Muscle of leg (tissue), 11 donors: ENCODE results near the gene MEDAG. TPM values are rescaled to one million over a fixed set of nuclear protein-coding genes. Genes with fewer than 3 reads are reported as not detected.

Experiments
- DNase-seq: peaks from one replicate; pipeline ENCODE4 v3.0.0; 2013
- H3K27ac ChIP-seq: one replicate; pipeline ENCODE4 v1.5.1; 2013; ENCODE audit warnings: mild to moderate bottlenecking, low read length, control low read depth
- H3K27me3 ChIP-seq: one replicate; pipeline ENCODE4 v1.6.1; 2013; ENCODE audit warnings: low read length; ENCODE audit not compliant: control insufficient read depth, insufficient read depth
- H3K36me3 ChIP-seq: one replicate; pipeline ENCODE4 v1.6.1; 2013; ENCODE audit warnings: low read length; ENCODE audit not compliant: control insufficient read depth, insufficient read depth
- H3K4me1 ChIP-seq: one replicate; pipeline ENCODE4 v1.6.1; 2013; ENCODE audit warnings: low read length; ENCODE audit not compliant: control insufficient read depth, insufficient read depth
- H3K4me3 ChIP-seq: one replicate; pipeline ENCODE4 v1.5.1; 2013; ENCODE audit warnings: low read length, control low read depth
- H3K9me3 ChIP-seq: replicated peaks from 2 replicates; pipeline ENCODE4 v1.6.1; 2013; ENCODE audit warnings: low read depth, low read length; ENCODE audit not compliant: control insufficient read depth
- WGBS: methylation state at CpG from one replicate; pipeline ENCODE4 v1.1.5; 2013; ENCODE audit warnings: missing lambda C conversion rate; ENCODE audit not compliant: insufficient coverage; 5-methylcytosine and 5-hydroxymethylcytosine counted together
- polyA plus RNA-seq, 8 donors: library from polyadenylated mRNA; unstranded; fragments of 120-200 nt; gene quantifications; one replicate each; pipeline versions ENCODE4 v1.2.1 to v1.2.3, GENCODE V29; 2013; ENCODE audit warnings: inconsistent platforms in 1 of 8, low replicate concordance in 1 of 8; ENCODE audit not compliant: insufficient read length in 8 of 8, insufficient read depth in 1 of 8
- total RNA-seq: library from RNA; stranded (reverse); fragments of 120-200 nt; gene quantifications from one replicate; pipeline ENCODE4 v1.2.4, GENCODE V29; 2013

The MEDAG gene
- total and polyA plus RNA-seq, 9 donors = 4.7 to 9.7 (median 8.1) TPM

DNA sequence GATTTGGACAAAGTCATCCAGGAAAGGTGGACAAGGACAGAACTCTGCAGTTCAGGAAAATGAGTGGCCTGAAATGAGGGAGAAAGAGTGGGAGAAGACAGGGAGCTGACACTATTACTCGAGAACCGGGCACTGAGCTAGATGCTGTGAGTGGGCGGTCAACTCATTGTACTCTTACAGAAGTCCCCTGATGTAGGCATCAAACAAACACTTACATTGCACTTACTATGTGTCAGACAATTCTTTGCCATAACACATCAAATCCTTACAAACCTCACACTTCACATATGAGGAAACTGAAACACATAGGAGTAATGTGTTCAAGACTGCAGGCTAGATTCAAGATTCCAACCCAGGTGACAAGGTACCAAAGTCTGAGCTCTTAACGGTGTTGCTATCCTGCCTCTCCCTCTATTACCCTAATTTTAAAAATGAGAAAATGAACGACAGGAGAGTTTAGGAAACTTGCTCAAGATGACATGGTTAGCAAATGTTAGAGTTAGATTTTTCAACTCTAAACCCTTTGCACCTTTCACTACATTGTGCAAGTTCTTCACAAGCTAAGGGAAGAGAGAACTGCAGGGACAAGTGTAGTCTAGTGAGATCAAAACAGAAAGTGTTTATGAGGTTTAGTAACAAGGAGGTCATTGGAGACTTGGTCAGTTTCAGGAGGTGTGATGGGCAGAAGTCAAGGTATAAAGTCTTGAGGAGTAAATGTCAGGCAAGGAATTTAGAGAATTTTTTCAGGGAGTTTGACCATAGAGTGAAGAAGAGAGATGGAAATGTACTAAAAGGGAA is 4.9 kb upstream of the MEDAG start:
- WGBS = no CpG with 5 or more reads among the region's 5 CpGs
- Histone ChIP-seq H3K4me3 (no peak overlapping the region), H3K36me3 (no peaks in the 10 kb centered on the region), H3K27ac (no peak overlapping the region), H3K27me3 (peaks cover 17% of the 10 kb centered on the region), H3K4me1 (peaks cover 15% of the 10 kb centered on the region), H3K9me3 (no peaks in the 10 kb centered on the region)
- DNase-seq = no peak

DNA sequence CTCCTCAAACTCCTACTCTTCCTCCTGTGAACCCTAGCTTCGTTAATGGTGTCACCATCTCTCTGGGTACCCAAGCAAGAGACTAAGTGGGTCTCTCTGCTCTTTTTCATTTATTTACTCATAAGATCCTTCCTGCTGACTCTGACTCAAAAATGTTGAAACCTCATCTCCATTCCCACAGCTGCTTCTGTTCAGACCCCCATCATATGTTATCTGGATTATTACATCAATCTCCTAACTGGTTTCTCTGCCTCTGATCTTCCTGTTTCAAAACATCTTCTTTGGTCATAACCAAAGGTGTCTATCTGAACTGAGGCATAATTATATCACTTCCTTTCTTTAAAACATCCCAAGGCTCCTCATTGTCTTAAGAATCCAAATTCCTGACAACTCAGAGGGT is 2.0 kb upstream of the MEDAG start:
- no peak overlapping the region for H3K4me3 ChIP-seq
- H3K4me1 ChIP-seq = peaks cover 23% of the 10 kb centered on the region
- DNase-seq = no peak
- WGBS = 89% methylated on average over 1 of the region's 1 CpG
- peaks cover 27% of the 10 kb centered on the region for H3K27me3 ChIP-seq
- H3K36me3 ChIP-seq = no peaks in the 10 kb centered on the region
- H3K9me3 ChIP-seq = no peaks in the 10 kb centered on the region
- no peak overlapping the region for H3K27ac ChIP-seq

DNA sequence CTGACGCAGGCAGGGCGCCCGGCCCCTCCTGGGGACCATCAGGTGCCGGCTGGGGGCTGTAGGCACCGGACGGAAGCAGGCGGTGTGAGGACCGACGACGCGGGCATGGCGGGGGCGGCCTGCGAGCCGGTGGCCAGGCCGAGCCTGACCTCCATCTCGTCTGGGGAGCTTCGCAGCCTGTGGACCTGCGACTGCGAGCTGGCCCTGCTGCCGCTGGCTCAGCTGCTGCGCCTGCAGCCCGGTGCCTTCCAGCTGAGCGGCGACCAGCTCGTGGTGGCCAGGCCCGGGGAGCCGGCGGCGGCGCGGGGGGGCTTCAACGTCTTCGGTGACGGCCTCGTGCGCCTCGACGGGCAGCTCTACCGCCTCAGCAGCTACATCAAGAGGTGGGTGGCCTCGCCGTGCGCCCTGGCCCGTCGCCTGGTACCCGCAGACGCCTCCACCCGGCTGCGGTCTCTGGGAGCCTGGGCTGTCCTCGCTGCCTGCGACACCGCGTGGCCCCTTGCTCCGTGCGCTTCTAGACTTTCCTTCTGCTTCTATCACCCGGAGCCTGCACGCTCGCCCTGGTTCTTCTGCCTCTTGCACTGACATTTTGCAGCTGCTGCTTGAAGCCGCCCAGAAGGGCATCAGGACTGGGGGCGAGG is 460 bp downstream of the MEDAG start:
- Histone ChIP-seq H3K36me3 (no peaks in the 10 kb centered on the region), H3K4me1 (peaks cover 19% of the 10 kb centered on the region), H3K9me3 (no peaks in the 10 kb centered on the region), H3K27ac (peak overlapping the region; percentile 20), H3K27me3 (peaks cover 23% of the 10 kb centered on the region), H3K4me3 (peak overlapping the region; percentile 37)
- WGBS = 6% methylated on average over 60 of the region's 60 CpGs
- DNase-seq = peak; percentile 42

DNA sequence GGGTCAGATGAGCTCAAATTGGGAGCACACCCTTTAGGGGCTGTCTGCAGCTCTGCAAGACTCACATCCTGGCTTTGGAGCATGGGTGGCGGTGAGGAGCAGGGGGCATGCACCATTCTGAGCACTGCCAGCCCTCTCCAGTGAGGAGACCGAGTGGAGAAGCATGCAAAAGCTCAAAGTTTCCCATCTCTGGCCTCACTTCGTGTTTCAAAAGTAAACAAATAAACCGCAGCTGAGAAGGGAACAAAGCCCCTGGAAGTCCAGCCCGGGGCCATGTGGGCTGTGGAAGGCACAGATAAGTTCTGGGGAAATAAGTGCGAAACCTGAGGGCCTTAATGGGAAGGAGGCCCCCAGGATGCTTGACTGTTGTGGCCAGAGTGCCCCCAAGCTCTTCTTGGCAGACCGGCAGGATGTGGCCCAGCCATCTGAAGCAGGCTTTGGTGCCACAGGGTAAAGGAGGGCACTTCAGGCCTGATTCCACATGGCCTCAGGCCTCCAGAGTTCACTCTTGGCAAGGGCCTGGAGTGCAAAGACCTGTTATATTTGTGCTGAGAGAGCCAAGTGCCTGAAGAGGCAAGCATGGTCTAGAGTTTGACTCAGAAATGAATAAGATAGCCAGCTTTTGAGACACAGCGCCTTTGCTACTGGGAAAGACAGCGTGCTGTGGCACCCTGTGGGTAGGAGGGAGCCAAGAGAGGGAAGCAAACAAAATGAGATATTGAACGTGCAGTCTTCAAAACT is 1.2 kb downstream of the MEDAG start:
- Histone ChIP-seq H3K4me3 (peak overlapping the region; percentile 37), H3K27me3 (peaks cover 23% of the 10 kb centered on the region), H3K36me3 (no peaks in the 10 kb centered on the region), H3K9me3 (no peaks in the 10 kb centered on the region), H3K4me1 (peaks cover 19% of the 10 kb centered on the region), H3K27ac (peak overlapping the region; percentile 21)
- 55% methylated on average over 8 of the region's 10 CpGs for WGBS
- DNase-seq = peak; percentile 36

DNA sequence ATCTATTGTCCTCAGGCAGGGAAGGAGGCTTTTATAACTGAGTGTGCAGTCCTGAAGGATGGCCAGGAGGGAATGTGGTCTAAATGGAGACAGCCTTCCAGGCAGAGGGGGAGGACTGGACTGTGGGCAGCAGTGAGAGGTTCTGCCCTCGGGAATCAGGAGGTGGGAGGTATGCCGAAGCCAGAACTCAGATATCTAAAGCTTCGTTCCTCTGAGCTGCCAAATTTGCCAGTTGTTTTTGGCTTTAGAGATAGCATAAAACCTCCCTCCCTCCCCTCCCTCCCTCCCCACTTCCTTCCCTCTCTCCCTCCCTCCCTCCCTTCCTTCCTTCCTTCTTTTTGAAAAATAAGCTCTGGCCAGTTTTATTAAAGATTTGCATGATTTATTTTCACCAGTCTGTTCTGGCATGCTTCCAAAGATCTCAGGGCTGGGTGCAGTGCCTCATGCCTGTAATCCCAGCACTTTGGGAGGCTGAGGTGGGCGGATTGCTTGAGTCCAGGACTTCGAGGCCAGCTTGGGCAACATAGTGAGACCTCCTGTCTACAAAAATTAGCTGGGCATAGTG is 2.4 kb downstream of the MEDAG start:
- Histone ChIP-seq H3K9me3 (no peaks in the 10 kb centered on the region), H3K4me3 (no peak overlapping the region), H3K27ac (no peak overlapping the region), H3K4me1 (peaks cover 19% of the 10 kb centered on the region), H3K36me3 (no peaks in the 10 kb centered on the region), H3K27me3 (peaks cover 23% of the 10 kb centered on the region)
- WGBS = 50% methylated on average over 2 of the region's 5 CpGs
- peak; percentile 59 for DNase-seq

DNA sequence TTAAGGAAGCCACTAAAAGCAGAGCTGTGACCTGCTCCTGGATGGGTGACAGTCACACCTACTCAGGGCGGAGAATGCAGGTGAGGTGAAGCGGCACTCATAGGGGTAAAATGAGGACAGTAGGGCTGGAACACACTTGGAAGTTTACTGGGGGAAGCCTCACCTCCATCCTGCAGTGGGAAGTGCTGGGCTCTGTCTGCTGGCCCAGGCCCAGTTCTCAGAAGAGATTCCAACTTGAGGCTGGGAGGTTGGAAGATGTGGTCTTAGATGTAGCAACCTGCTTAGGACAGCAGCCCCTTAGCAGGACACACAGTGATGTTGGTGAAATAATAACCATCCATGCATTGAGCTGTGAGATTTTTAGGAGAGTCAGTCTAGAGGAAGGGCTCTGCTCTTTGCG is 4.6 kb downstream of the MEDAG start:
- H3K36me3 ChIP-seq = no peaks in the 10 kb centered on the region
- WGBS = no CpG with 5 or more reads among the region's 3 CpGs

DNA sequence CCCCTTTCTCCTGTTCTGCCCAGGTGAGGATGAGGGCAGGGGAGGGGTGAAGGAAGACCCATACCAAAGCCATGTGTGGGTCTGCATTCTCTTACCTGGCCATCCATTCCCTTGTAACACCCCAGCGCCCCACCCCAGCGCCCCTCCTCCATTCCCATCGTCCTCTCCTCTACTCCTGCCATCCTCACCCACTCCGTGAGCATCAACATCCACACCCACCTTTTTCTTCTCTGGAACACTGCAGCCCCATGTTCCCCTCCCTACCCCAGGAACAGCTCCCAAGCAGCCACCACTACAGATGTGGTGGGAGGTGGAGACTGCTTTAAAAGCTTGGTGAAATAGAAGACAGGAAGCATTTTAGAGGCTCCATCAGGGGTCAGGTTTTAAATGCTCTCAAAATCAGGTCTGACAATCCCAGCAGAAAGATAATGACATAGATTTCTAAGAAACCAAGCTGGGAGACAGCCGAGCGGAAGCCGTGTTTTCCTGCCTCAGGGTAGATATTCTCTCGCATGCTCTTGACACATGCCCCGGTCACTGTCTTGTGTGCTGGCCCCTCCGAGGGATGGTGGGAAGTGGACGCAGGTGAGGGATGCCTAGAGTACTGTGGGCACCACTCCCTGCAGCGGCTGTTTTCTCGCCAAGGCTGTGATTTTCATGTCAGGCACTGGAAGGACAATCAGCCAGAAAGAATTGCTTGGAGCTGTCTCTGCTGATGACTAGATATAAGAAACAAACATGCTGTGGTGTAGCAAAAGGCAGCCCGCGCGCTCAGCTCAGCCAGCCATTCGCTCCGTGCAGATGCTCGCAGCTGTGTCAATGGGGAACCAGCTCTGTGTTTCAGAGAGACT is 9.8 kb downstream of the MEDAG start:
- no peaks in the 10 kb centered on the region for H3K27me3 ChIP-seq
- H3K4me3 ChIP-seq = no peak overlapping the region
- H3K9me3 ChIP-seq = no peaks in the 10 kb centered on the region
- no peaks in the 10 kb centered on the region for H3K36me3 ChIP-seq
- H3K4me1 ChIP-seq = peaks cover 6% of the 10 kb centered on the region
- no peak overlapping the region for H3K27ac ChIP-seq
- 67% methylated on average over 18 of the region's 19 CpGs for WGBS
- no peak for DNase-seq

More for the DNA sequence above, 4.6 kb downstream of the MEDAG start:
- peaks cover 16% of the 10 kb centered on the region for H3K4me1 ChIP-seq
- H3K27me3 ChIP-seq = peaks cover 14% of the 10 kb centered on the region
- no peak overlapping the region for H3K4me3 ChIP-seq
- DNase-seq = no peak
- H3K9me3 ChIP-seq = no peaks in the 10 kb centered on the region
- no peak overlapping the region for H3K27ac ChIP-seq

DNA sequence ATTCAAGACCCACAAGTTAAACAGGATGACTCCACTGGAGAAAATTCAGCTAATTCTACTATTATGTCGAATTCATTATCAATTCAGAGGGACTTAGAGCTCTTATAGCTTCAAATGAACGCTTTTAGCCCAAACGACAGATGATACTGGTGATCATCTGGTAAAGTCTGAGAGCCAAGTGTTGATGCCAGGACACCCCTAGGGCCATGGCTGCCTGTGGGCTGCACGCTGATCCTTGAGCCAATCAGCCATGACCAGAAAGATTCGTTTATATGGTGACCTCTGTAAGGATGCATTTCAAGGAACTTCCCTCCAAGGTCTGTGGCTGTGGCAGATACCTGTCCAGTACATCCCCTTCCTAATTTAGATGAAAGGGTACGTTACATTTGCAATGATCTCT is 10.9 kb downstream of the MEDAG start:
- H3K27ac ChIP-seq = no peak overlapping the region
- H3K4me1 ChIP-seq = peaks cover 6% of the 10 kb centered on the region
- 82% methylated on average over 2 of the region's 6 CpGs for WGBS
- DNase-seq = no peak
- H3K4me3 ChIP-seq = no peak overlapping the region
- no peaks in the 10 kb centered on the region for H3K9me3 ChIP-seq
- H3K36me3 ChIP-seq = no peaks in the 10 kb centered on the region
- no peaks in the 10 kb centered on the region for H3K27me3 ChIP-seq

DNA sequence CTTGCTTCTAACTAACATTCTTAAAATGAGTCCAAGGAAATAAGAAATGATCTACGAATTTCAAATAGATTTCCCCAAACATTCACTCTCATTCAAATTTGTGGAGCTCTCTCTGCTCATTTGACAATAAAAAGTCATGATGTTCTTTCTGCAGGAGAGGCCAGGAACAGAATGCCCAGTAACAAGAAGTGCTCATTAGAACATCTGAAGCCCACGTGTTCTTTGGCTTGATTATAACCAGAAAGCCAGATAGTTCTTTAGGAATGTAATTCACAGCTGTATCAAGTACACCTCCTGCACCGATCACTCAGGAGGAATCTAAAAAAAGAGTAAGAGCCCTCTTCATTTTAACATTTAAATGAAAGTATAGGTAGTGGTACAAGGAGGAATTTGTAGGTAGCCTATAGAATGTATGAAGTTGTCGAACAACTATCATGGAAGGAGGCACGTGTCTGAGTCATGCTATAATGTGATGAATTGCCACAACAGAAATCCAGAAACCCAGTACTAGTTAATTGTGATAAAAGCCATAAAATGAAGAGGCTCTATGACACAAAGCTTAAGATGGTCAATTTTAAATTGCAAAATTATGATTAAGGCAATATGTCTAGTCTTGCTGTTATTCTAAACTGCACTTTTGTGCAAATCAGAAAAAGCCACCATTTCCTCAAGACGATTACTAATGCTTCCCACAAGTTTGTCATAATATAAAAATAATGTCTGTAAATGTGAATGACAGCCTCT is 12.8 kb downstream of the MEDAG start:
- H3K27me3 ChIP-seq = no peaks in the 10 kb centered on the region
- H3K36me3 ChIP-seq = no peaks in the 10 kb centered on the region
- no peaks in the 10 kb centered on the region for H3K9me3 ChIP-seq
- H3K27ac ChIP-seq = no peak overlapping the region
- DNase-seq = no peak
- 100% methylated on average over 1 of the region's 6 CpGs for WGBS
- H3K4me1 ChIP-seq = peaks cover 6% of the 10 kb centered on the region
- H3K4me3 ChIP-seq = no peak overlapping the region
